Fibroblast of peridontal ligament (primary cell): ENCODE data around the gene HMGCR.

Source experiments
- DNase-seq: peaks from one replicate; pipeline ENCODE4 v3.0.0-alpha.2; 2010; ENCODE audit errors: extremely low read depth

HMGCR gene

GRCh38 chr5:75381456-75381855 lies 44.4 kb downstream of the HMGCR start:
- no peak for DNase-seq

- DNase-seq: no peak
Measured at GRCh38 chr5:75384218-75384617, 47.2 kb downstream of the HMGCR start.

GRCh38 chr5:75387806-75388205 lies 50.8 kb downstream of the HMGCR start:
- no peak for DNase-seq

- no peak for DNase-seq
Measured at GRCh38 chr5:75389430-75389829, 52.4 kb downstream of the HMGCR start.

GRCh38 chr5:75395277-75395676 lies 58.3 kb downstream of the HMGCR start:
- DNase-seq: no peak

GRCh38 chr5:75405296-75405695 lies 68.3 kb downstream of the HMGCR start:
- no peak for DNase-seq
